Upper lobe of left lung (tissue), 4 donors: ENCODE results near the gene C2orf68.

Source experiments
- CTCF ChIP-seq, 6 experiments: fragments of 450-650 bp in 4 of 6; fragments of 200-600 bp in 2 of 6; sonication (generic) in 2 of 6; IDR thresholded peaks; one replicate each; pipeline ENCODE4 v1.5.1; 2016 to 2019; ENCODE audit warnings: antibody characterized with exemption in 6 of 6
- EP300 ChIP-seq, 4 donors: sonication (generic); formaldehyde crosslinking; IDR thresholded peaks; one replicate each; pipeline ENCODE4 v1.5.1; 2017; ENCODE audit warnings: antibody characterized with exemption in 4 of 4, control low read depth in 2 of 4
- POLR2A ChIP-seq, 4 donors: fragments of 450-650 bp; IDR thresholded peaks; one replicate each; pipeline ENCODE4 v1.5.1; 2016 to 2017; ENCODE audit warnings: antibody characterized with exemption in 4 of 4, mild to moderate bottlenecking in 2 of 4
- POLR2AphosphoS5 ChIP-seq, 2 donors: sonication (generic); formaldehyde crosslinking; IDR thresholded peaks; one replicate each; pipeline ENCODE4 v1.5.1; 2017; ENCODE audit warnings: antibody characterized with exemption in 2 of 2

GRCh38 chr2:85583667-85584353 lies 28.1 kb downstream of the C2orf68 start:
- TF ChIP-seq CTCF (IDR thresholded peaks at IDR 0.05) = no peak
- TF ChIP-seq POLR2A (IDR thresholded peaks at IDR 0.05) = no peak
- TF ChIP-seq POLR2AphosphoS5 (IDR thresholded peaks at IDR 0.05) = no peak
- TF ChIP-seq EP300 (IDR thresholded peaks at IDR 0.05) = no peak
